ENCODE results near the gene CRYBG3.

CRYBG3 gene

DNA sequence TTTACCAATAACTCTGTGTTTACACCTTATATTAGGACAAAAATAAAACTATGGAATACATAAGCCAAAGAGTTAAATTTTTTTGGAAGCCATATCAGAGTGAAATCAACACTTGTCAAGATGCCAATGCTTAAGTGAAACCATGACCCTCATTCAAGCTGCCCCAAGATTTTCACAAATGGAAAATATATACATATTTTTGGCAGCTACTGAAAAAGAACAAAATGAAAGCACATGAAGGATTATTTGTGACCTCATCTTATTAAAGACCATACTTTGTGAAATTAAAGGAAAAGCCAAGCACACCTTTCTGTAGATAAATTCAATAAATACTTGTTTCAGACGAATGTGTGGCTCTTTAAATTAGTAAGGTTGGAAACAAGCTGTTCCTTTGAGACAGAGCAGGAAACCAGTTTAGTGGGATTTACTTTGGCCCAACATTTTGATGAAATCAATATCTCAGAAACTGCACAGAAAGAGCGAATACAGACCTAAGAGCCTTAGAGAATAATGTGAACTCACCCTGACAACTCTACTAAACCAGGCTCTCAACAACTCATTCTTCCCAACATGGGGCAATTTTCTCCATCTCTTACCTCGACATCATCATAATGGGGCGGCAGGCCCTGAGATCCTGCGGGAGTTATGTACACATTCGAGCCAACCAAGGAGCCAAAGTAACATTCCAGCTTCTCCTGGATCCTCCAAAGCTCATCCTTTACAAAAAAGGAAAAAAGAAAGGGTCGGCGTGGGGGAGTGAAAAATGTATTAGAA, 139.4 kb downstream of the CRYBG3 start:
- Histone ChIP-seq H3K9me3 (ENCODE audit: control insufficient read depth in 1 of 2, low read length in 2 of 2) (no peaks in the 10 kb centered on the region), H3K4me3 (ENCODE audit: low read depth in 1 of 2, low read length in 2 of 2) (no peak overlapping the region), H3K27ac (ENCODE audit: low read length) (no peak overlapping the region), H3K36me3 (ENCODE audit: control insufficient read depth in 1 of 2, insufficient read depth in 2 of 2, low read length in 2 of 2) (peaks cover 0 to 13% of the 10 kb centered on the region in 2 donors), H3K4me1 (ENCODE audit: control insufficient read depth in 1 of 2, insufficient read depth in 2 of 2, low read length in 2 of 2) (peaks cover 0 to 12% of the 10 kb centered on the region in 2 donors), H3K27me3 (ENCODE audit: low read depth, low read length) (no peaks in the 10 kb centered on the region)

DNA sequence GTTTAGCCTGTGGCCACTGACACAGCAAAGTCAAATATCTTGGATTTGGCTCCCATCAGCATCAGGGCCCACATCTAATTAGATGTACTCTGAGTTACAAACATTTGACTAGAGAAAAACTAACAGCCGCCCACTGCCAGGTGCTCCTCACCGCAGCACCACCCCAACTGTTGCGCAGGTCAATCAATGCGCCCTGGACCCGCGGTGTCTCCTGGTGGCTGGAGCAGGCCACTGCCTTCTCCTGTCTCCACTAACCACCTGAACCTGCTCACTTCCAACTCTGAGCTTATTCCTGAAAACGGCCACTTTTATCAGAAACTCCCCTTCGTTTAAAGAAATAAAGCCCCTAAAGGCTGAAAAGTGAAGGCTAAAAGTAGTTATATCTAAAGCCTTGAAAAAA, 146.2 kb downstream of the CRYBG3 start:
- H3K9me3 ChIP-seq (ENCODE audit: control insufficient read depth in 1 of 2, low read length in 2 of 2): no peaks in the 10 kb centered on the region
- H3K4me1 ChIP-seq (ENCODE audit: control insufficient read depth in 1 of 2, insufficient read depth in 2 of 2, low read length in 2 of 2): peaks cover 0 to 3% of the 10 kb centered on the region in 2 donors
- H3K4me3 ChIP-seq (ENCODE audit: low read depth in 1 of 2, low read length in 2 of 2): no peak overlapping the region
- no peaks in the 10 kb centered on the region for H3K27me3 ChIP-seq (ENCODE audit: low read depth, low read length)
- H3K27ac ChIP-seq (ENCODE audit: low read length): no peak overlapping the region
- peaks cover 0 to 5% of the 10 kb centered on the region in 2 donors for H3K36me3 ChIP-seq (ENCODE audit: control insufficient read depth in 1 of 2, insufficient read depth in 2 of 2, low read length in 2 of 2)

DNA sequence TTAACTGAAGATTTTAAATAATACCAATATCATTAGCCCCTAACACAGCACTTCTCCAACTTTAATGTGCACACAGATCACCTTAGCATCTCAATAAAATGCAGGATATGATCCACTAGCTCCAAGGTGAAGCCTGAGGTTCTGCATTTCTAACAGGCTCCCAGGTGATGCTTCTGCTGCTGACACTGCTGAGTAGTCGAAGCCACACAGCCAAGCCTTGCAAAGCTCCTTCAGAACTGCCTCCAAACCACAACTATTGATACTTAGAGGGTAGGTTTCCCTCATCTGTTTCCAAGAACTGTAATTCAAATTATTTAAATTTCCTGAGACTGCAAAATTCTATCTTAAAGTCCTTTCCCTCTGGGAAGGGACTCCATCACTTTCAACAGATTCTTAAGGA, 146.6 kb downstream of the CRYBG3 start:
- Histone ChIP-seq H3K4me1 (ENCODE audit: control insufficient read depth in 1 of 2, insufficient read depth in 2 of 2, low read length in 2 of 2) (peaks cover 0 to 3% of the 10 kb centered on the region in 2 donors), H3K27ac (ENCODE audit: low read length) (no peak overlapping the region), H3K36me3 (ENCODE audit: control insufficient read depth in 1 of 2, insufficient read depth in 2 of 2, low read length in 2 of 2) (peaks cover 0 to 5% of the 10 kb centered on the region in 2 donors), H3K9me3 (ENCODE audit: control insufficient read depth in 1 of 2, low read length in 2 of 2) (no peaks in the 10 kb centered on the region), H3K4me3 (ENCODE audit: low read depth in 1 of 2, low read length in 2 of 2) (no peak overlapping the region), H3K27me3 (ENCODE audit: low read depth, low read length) (no peaks in the 10 kb centered on the region)

DNA sequence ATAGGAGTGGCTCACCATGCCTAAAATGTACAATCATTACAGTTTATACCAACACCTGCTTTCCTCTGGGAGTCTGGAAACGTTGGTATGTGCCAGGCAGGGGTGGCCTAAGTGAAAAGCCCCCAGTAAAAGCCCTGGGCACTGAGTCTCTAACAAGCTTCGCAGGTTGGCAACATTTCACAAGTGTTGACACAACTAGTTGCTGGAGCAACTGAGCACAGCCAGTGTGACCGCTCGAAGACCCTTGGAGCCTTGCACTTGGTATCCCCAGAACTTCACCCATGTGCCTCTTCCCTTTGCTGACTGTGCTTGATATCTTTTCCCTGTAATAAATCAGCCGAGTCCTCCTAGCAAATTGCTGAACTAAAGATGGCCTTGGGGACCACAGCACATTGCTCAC, 147.7 kb downstream of the CRYBG3 start:
- H3K4me3 ChIP-seq (ENCODE audit: low read depth in 1 of 2, low read length in 2 of 2): no peak overlapping the region
- peaks cover 0 to 3% of the 10 kb centered on the region in 2 donors for H3K4me1 ChIP-seq (ENCODE audit: control insufficient read depth in 1 of 2, insufficient read depth in 2 of 2, low read length in 2 of 2)
- H3K27ac ChIP-seq (ENCODE audit: low read length): no peak overlapping the region
- H3K27me3 ChIP-seq (ENCODE audit: low read depth, low read length): no peaks in the 10 kb centered on the region
- H3K9me3 ChIP-seq (ENCODE audit: control insufficient read depth in 1 of 2, low read length in 2 of 2): no peaks in the 10 kb centered on the region
- peaks cover 0 to 5% of the 10 kb centered on the region in 2 donors for H3K36me3 ChIP-seq (ENCODE audit: control insufficient read depth in 1 of 2, insufficient read depth in 2 of 2, low read length in 2 of 2)

DNA sequence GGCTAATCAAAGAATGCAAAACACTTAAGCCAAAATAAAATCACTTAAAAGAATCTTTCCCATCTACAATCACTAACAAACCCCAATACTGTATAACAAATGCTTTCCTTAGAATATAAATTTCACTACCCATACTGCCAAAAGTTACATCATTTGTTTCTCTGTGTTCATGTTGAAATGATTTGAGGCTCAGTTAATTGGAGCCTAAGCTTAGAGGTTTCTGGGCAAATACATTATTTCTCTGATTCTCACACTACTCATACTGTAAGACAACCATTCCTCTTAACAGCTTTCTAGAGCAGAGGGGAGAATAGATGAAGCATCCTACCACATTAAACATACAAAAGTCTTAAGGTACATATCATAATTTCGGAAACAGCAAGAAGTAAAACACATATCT, 148.3 kb downstream of the CRYBG3 start:
- H3K27ac ChIP-seq (ENCODE audit: low read length): no peak overlapping the region
- H3K4me1 ChIP-seq (ENCODE audit: control insufficient read depth in 1 of 2, insufficient read depth in 2 of 2, low read length in 2 of 2): peaks cover 0 to 3% of the 10 kb centered on the region in 2 donors
- no peak overlapping the region for H3K4me3 ChIP-seq (ENCODE audit: low read depth in 1 of 2, low read length in 2 of 2)
- no peaks in the 10 kb centered on the region for H3K27me3 ChIP-seq (ENCODE audit: low read depth, low read length)
- no peaks in the 10 kb centered on the region for H3K9me3 ChIP-seq (ENCODE audit: control insufficient read depth in 1 of 2, low read length in 2 of 2)
- H3K36me3 ChIP-seq (ENCODE audit: control insufficient read depth in 1 of 2, insufficient read depth in 2 of 2, low read length in 2 of 2): peaks cover 0 to 5% of the 10 kb centered on the region in 2 donors

DNA sequence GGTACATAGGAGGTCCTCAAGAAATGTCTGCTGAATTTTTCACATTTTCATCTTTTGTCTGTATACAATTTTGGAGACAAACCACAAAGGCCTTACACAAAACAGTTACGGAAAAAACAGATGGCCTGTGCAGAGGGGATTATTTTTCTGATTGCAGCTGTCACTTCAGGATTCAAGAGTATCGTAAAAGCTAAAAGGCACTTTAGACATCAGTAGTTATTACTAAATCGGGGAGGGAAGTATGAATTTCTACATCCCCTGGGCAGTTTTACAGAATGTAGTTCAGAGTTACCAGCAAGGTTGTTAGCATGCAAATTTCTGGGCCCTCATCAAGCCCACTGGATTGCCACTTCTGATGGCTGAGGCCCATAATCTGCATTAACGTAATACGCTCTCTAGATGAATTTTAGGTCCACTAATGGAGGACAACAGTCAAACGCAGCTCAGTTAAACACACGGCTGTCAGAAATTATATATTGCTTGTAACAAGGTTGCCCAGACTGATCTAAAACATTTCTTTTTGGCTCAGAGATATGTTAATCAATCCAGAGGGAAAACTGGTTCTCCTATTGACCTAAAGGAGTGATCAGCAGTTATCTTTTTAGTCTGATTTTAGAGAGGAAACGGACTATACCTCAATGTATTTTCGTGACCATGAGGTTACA, 149.3 kb downstream of the CRYBG3 start:
- peak overlapping the region; percentile 58 to 63 for H3K4me3 ChIP-seq (ENCODE audit: low read depth in 1 of 2, low read length in 2 of 2)

DNA sequence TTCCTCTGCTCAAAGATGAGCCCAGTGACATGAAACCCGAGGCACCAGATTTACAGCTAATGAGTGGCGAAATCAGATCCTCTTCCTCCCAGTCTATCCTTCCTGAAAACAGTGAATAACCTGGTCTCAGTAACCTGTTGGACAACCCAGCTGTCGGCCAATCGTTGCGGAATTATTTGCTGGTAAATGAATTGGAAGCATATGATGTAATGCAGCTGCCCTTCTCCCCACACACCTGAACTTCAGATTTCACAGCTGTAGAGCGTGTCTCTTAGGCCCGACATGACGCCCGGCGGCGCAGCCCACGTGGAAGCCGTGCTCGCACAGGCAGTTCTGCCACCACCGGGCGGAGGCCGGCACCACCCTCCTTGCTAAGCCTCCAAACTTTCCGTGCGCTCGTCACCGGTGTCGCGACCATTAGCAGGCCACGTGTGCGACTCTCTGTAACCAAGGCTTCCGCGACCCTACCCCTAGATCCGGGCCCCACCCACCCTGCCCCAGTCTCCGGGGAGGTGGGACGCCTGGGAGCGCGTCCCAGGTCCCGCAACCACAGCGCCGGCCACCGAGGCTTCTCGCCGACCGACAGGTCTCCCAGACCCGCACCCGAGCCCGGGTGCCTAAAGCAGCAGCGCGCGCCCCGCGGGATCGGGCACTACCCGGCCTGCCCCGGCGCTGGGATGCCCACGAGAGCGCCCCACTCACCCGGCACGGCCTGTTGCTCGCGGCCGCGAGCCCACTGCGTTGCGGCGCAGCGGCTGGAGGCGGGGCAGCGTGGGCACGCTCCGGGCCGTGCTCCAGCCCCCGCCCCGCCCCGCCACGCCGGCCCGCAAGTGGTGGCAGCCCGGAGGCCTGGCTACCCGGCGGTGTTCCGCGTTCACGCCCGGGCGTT, 150.1 kb downstream of the CRYBG3 start, which contains the start of gene RIOX2:
TSS of gene RIOX2 (minus strand) at position 753 of the 889 bp plus-strand sequence. CDS start 4,838 bp downstream, outside the sequence.
- no peaks in the 10 kb centered on the region for H3K27me3 ChIP-seq (ENCODE audit: low read depth, low read length)
- no peaks in the 10 kb centered on the region for H3K9me3 ChIP-seq (ENCODE audit: control insufficient read depth in 1 of 2, low read length in 2 of 2)
- peaks cover 0 to 3% of the 10 kb centered on the region in 2 donors for H3K4me1 ChIP-seq (ENCODE audit: control insufficient read depth in 1 of 2, insufficient read depth in 2 of 2, low read length in 2 of 2)
- peak within 1 kb of the TSS; percentile 58 to 63 for H3K4me3 ChIP-seq (ENCODE audit: low read depth in 1 of 2, low read length in 2 of 2)
- H3K27ac ChIP-seq (ENCODE audit: low read length): peak within 1 kb of the TSS; percentile 56
- H3K36me3 ChIP-seq (ENCODE audit: control insufficient read depth in 1 of 2, insufficient read depth in 2 of 2, low read length in 2 of 2): no peaks in the 10 kb centered on the region

More for the DNA sequence above, 149.3 kb downstream of the CRYBG3 start:
- Histone ChIP-seq H3K4me1 (ENCODE audit: control insufficient read depth in 1 of 2, insufficient read depth in 2 of 2, low read length in 2 of 2) (peaks cover 0 to 3% of the 10 kb centered on the region in 2 donors), H3K9me3 (ENCODE audit: control insufficient read depth in 1 of 2, low read length in 2 of 2) (no peaks in the 10 kb centered on the region), H3K36me3 (ENCODE audit: control insufficient read depth in 1 of 2, insufficient read depth in 2 of 2, low read length in 2 of 2) (peaks cover 0 to 5% of the 10 kb centered on the region in 2 donors), H3K27me3 (ENCODE audit: low read depth, low read length) (no peaks in the 10 kb centered on the region), H3K27ac (ENCODE audit: low read length) (peak overlapping the region; percentile 56)

DNA sequence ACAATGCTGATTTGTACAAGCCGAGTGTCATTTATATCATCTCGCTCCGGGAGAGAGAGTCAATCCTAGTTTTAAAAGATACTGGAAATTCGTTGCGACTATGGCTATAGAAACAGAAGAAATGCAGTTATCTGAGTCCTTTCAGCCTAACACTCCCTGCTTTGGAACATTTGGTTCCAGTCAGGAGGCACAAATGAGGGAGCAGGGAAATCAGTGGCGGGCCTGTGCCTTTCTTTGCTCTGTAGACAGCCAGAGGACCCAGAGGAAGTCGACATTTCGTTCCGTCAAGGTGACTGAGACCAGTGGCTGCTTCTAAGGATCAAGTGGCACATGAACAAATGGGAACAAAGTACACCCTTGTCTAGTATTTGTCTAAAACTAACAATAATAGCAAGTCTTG, 151.2 kb downstream of the CRYBG3 start:
- Histone ChIP-seq H3K9me3 (ENCODE audit: control insufficient read depth in 1 of 2, low read length in 2 of 2) (no peaks in the 10 kb centered on the region), H3K36me3 (ENCODE audit: control insufficient read depth in 1 of 2, insufficient read depth in 2 of 2, low read length in 2 of 2) (no peaks in the 10 kb centered on the region), H3K4me1 (ENCODE audit: control insufficient read depth in 1 of 2, insufficient read depth in 2 of 2, low read length in 2 of 2) (peaks cover 0 to 3% of the 10 kb centered on the region in 2 donors), H3K4me3 (ENCODE audit: low read depth in 1 of 2, low read length in 2 of 2) (peak overlapping the region; percentile 28 to 58), H3K27ac (ENCODE audit: low read length) (no peak overlapping the region), H3K27me3 (ENCODE audit: low read depth, low read length) (no peaks in the 10 kb centered on the region)

DNA sequence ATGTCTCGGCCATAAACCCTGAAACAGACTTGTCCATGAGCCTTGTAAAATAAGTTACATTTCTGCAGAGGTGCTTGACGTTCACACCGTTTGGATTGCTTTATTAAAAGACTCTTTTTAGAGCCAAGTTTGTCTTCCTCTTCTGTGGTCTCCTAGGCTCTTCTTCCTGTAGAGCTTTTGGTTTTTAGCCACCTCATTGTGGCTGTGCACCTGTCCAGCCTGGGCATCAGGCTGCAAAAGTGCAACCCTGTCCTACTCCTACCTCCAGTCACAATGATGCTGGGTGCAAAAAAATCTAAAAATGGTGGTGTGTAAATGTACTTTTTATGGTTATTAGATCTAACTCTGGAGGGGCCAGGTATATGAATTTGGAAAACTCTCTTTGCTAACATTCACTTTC, 153.2 kb downstream of the CRYBG3 start:
- H3K27ac ChIP-seq (ENCODE audit: low read length): no peak overlapping the region
- no peaks in the 10 kb centered on the region for H3K27me3 ChIP-seq (ENCODE audit: low read depth, low read length)
- H3K4me1 ChIP-seq (ENCODE audit: control insufficient read depth in 1 of 2, insufficient read depth in 2 of 2, low read length in 2 of 2): peaks cover 0 to 3% of the 10 kb centered on the region in 2 donors
- no peaks in the 10 kb centered on the region for H3K9me3 ChIP-seq (ENCODE audit: control insufficient read depth in 1 of 2, low read length in 2 of 2)
- no peaks in the 10 kb centered on the region for H3K36me3 ChIP-seq (ENCODE audit: control insufficient read depth in 1 of 2, insufficient read depth in 2 of 2, low read length in 2 of 2)
- H3K4me3 ChIP-seq (ENCODE audit: low read depth in 1 of 2, low read length in 2 of 2): no peak overlapping the region

DNA sequence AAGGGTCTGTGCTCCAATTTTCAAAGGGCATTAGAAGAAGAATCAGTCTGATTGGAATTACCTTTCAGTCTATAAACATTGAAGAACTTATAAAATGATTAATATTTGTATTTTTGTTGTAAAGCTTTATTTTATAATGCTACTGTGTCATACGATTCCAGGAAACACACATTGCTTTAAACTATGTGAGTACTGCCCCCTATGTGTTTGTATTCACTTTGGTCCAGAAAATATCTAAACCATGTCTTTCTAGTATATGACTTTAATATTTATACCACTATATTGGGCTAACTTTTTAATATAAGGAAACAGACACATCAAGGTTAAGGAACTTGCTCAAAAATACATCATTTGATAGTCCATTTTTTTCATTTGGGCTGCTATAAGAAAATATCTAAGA, 153.7 kb downstream of the CRYBG3 start:
- H3K4me1 ChIP-seq (ENCODE audit: control insufficient read depth in 1 of 2, insufficient read depth in 2 of 2, low read length in 2 of 2): peaks cover 0 to 3% of the 10 kb centered on the region in 2 donors
- no peaks in the 10 kb centered on the region for H3K9me3 ChIP-seq (ENCODE audit: control insufficient read depth in 1 of 2, low read length in 2 of 2)
- no peaks in the 10 kb centered on the region for H3K27me3 ChIP-seq (ENCODE audit: low read depth, low read length)
- H3K4me3 ChIP-seq (ENCODE audit: low read depth in 1 of 2, low read length in 2 of 2): no peak overlapping the region
- no peaks in the 10 kb centered on the region for H3K36me3 ChIP-seq (ENCODE audit: control insufficient read depth in 1 of 2, insufficient read depth in 2 of 2, low read length in 2 of 2)
- H3K27ac ChIP-seq (ENCODE audit: low read length): no peak overlapping the region

DNA sequence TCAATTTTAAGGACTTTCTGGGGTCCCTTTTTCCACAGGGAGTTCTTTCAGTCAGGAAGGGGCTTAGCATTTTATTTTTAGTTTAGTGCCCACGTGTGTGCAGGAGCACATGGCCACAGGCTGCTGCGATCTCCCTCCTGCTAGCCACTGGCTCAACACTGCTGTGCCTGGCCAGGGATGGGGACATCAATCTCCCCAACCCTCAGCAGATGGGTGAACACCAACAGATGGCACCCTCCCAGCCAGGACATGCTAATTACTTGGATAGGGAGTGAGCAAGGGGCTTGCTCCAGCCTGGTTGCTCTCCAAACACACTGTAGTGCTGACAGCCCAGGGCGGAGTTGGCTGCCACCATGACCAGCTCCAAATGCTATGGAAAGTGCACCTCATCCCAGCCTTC, 157.8 kb downstream of the CRYBG3 start:
- Histone ChIP-seq H3K27me3 (ENCODE audit: low read depth, low read length) (no peaks in the 10 kb centered on the region), H3K4me1 (ENCODE audit: control insufficient read depth in 1 of 2, insufficient read depth in 2 of 2, low read length in 2 of 2) (peaks cover 6 to 7% of the 10 kb centered on the region in 2 donors), H3K36me3 (ENCODE audit: control insufficient read depth in 1 of 2, insufficient read depth in 2 of 2, low read length in 2 of 2) (no peaks in the 10 kb centered on the region), H3K27ac (ENCODE audit: low read length) (no peak overlapping the region), H3K4me3 (ENCODE audit: low read depth in 1 of 2, low read length in 2 of 2) (no peak overlapping the region), H3K9me3 (ENCODE audit: control insufficient read depth in 1 of 2, low read length in 2 of 2) (no peaks in the 10 kb centered on the region)
